ENCODE results near the gene SMG1.

GRCh38 chr16:18788828-18789514, 137.2 kb downstream of the SMG1 start:
- TF ChIP-seq EZH2 (IDR thresholded peaks at IDR 0.05; ENCODE audit: low read depth): no peak
- TF ChIP-seq, protein P1, sequence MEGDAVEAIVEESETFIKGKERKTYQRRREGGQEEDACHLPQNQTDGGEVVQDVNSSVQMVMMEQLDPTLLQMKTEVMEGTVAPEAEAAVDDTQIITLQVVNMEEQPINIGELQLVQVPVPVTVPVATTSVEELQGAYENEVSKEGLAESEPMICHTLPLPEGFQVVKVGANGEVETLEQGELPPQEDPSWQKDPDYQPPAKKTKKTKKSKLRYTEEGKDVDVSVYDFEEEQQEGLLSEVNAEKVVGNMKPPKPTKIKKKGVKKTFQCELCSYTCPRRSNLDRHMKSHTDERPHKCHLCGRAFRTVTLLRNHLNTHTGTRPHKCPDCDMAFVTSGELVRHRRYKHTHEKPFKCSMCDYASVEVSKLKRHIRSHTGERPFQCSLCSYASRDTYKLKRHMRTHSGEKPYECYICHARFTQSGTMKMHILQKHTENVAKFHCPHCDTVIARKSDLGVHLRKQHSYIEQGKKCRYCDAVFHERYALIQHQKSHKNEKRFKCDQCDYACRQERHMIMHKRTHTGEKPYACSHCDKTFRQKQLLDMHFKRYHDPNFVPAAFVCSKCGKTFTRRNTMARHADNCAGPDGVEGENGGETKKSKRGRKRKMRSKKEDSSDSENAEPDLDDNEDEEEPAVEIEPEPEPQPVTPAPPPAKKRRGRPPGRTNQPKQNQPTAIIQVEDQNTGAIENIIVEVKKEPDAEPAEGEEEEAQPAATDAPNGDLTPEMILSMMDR (conservative IDR thresholded peaks at IDR 0.05): no peak

All from PC-9 (cell line).